ENCODE results near the gene TRPM4.

Gene TRPM4

DNA sequence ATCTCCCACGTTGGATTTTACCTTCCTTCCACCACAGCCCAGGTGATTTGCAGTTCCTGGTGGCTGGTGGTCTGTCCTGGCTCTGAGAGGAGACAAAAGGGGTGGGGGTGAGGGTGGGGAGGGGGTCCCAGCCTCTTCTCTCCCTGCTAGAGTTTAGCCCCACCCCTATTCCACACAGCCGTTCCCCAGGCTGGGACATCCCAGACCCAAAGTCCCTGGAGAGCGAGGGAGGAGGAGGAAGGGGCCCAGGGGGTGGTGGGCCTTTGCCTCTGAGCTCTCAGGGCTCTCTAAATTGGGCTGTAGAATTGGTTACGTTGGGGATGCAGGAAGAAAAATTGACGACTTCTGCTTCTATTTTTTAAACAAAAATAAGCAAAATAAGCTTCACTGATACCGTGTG is 85.5 kb downstream of the TRPM4 start:
- H3K4me3 ChIP-seq (ENCODE audit: low read length) = no peak overlapping the region
- DNase-seq (ENCODE audit: low read depth) = no peak
- TF ChIP-seq, protein P1, sequence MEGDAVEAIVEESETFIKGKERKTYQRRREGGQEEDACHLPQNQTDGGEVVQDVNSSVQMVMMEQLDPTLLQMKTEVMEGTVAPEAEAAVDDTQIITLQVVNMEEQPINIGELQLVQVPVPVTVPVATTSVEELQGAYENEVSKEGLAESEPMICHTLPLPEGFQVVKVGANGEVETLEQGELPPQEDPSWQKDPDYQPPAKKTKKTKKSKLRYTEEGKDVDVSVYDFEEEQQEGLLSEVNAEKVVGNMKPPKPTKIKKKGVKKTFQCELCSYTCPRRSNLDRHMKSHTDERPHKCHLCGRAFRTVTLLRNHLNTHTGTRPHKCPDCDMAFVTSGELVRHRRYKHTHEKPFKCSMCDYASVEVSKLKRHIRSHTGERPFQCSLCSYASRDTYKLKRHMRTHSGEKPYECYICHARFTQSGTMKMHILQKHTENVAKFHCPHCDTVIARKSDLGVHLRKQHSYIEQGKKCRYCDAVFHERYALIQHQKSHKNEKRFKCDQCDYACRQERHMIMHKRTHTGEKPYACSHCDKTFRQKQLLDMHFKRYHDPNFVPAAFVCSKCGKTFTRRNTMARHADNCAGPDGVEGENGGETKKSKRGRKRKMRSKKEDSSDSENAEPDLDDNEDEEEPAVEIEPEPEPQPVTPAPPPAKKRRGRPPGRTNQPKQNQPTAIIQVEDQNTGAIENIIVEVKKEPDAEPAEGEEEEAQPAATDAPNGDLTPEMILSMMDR (IDR thresholded peaks at IDR 0.05; ENCODE audit: insufficient read depth, low read depth, low read length, missing control alignments) = no peak

DNA sequence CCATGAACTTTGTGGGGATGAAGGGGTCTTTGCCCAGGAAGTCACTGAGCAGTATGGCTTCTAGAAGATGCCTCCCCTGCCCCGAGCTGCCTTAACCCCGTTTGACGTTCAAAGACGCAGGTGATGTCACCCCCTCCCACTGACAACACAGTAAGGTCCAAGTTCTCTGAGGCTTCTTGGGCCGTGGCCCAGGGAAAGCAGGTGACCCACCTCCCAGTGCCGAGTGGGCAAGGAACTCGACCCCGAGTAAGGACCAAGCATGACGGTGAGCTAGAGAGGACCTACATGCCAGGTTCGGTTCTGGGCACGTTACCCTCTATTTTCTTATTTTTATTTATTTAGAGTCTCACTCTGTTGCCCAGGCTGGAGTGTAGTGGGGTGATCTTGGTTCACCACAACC is 86.1 kb downstream of the TRPM4 start:
- no peak for DNase-seq (ENCODE audit: low read depth)
- no peak overlapping the region for H3K4me3 ChIP-seq (ENCODE audit: low read length)
- TF ChIP-seq, protein P1 (IDR thresholded peaks at IDR 0.05; ENCODE audit: insufficient read depth, low read depth, low read length, missing control alignments) = no peak

DNA sequence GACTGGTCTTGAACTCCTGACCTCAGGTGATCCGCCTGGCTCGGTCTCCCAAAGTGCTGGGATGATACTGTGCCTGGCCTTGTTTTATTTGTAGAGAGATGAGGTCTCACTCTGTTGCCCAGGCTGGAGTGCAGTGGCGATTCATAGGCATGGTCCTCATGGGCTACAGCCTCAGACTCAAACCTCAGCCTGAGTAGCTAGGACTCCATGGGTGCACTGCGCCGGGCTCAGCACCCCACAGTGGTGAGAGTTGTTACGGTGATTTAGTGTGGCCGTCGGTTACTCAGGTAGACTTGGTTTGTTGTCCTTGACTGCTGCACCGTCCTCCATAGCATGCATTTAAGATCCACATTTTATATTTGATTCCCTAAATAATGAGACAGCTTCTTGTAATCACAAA is 86.7 kb downstream of the TRPM4 start:
- H3K4me3 ChIP-seq (ENCODE audit: low read length) = no peak overlapping the region
- no peak for DNase-seq (ENCODE audit: low read depth)
- TF ChIP-seq, protein P1 (IDR thresholded peaks at IDR 0.05; ENCODE audit: insufficient read depth, low read depth, low read length, missing control alignments) = no peak

DNA sequence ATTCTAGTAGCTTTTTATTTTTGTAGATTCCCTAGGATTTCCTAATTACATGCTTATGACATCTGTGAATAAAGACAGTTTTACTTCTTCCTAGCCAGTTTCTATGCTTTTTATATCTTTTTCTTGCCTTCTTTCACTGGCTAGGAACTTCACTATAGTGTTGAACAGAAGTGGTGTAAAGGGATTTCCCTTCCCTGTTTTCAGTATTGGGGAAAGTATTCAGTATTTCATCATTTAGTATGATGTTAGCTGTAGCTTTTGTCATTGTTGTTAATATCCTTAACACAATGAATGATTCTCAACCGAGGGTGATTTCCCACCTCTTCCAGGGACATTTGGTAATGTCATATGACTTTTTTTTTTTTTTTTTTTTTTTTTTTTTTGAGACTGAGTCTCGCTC is 90.1 kb downstream of the TRPM4 start:
- H3K4me3 ChIP-seq (ENCODE audit: low read length) = no peak overlapping the region
- DNase-seq (ENCODE audit: low read depth) = no peak
- TF ChIP-seq, protein P1 (IDR thresholded peaks at IDR 0.05; ENCODE audit: insufficient read depth, low read depth, low read length, missing control alignments) = no peak

DNA sequence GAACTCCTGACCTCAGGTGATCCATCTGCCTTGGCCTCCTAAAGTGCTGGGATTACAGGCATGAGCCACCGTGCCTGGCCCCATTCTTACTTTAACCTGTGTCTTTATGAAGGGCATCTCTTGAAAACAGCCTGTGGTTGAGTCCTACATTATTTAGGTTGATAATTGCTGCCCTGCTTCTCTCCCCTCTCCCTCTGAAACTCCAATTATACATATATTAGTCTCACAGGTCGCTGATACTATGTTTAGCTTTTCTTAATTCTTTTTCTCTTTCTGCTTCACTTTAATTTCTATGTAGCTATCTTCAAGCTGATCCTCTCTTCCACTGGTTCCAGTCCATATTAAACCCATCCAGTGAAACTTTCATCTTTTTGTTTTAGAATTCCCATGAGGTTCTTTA is 92.3 kb downstream of the TRPM4 start:
- no peak for DNase-seq (ENCODE audit: low read depth)
- TF ChIP-seq, protein P1 (IDR thresholded peaks at IDR 0.05; ENCODE audit: insufficient read depth, low read depth, low read length, missing control alignments) = no peak
- H3K4me3 ChIP-seq (ENCODE audit: low read length) = no peak overlapping the region

DNA sequence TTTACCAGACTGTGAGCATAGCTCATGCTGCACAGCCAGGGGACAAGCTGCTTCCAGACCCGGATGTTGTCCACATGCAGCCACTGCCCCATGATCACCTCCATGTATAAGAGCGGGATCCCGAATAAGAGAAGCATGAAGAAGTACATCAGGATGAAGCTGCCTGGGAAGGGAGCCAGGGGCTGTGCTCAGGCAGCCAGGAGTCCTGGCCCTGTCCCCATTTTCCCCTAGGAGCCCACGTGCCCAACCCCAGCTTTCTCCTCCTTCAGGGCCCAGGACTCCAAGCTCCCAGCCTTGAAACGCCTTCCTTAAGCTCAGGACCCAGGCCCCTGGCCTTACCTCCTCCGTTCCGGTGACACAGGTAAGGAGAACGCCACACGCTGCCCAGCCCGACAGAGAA is 98.1 kb downstream of the TRPM4 start:
- no peak overlapping the region for H3K4me3 ChIP-seq (ENCODE audit: low read length)
- TF ChIP-seq, protein P1 (IDR thresholded peaks at IDR 0.05; ENCODE audit: insufficient read depth, low read depth, low read length, missing control alignments) = no peak
- no peak for DNase-seq (ENCODE audit: low read depth)

DNA sequence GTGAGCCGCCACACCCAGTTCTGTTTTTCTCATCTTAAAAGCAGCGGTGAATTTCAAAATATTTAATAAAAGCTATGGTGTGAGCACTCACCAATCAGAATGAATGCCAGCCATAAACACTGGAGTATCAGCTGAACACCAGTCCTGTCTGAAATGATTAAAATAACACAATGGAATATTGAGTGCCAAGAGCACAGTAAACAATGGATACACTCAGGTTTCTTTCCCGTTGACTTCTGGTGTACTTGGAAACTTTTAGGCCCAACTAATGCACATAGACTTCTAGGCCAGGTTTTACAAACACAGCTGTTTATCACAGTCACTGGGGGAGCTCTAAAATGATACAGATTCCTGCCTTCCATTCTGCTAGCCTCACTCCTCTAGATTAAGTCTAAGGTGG is 99.1 kb downstream of the TRPM4 start:
- no peak overlapping the region for H3K4me3 ChIP-seq (ENCODE audit: low read length)
- TF ChIP-seq, protein P1 (IDR thresholded peaks at IDR 0.05; ENCODE audit: insufficient read depth, low read depth, low read length, missing control alignments) = no peak
- no peak for DNase-seq (ENCODE audit: low read depth)

Measured in epithelial cell of esophagus (primary cell).